ENCODE measurements around the gene PARD6B.

PARD6B gene

DNA sequence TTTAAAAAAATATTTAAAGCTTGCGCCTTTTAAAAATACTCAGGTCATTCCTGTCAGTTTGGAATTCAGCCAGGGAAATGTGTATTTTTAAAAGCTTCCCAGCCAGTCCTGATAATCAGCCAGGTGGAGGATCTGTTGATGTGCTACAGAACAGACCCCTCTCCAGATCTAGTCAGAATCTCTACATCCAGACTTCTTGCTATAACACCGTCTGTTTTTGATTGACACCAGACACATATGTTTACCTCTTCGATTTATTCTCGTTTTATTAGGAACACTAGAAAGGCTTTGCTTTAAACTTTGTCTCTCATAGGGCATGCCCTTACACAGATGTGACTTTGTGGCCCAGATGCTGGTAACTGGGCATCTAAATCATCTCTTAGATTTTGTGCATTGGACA lies 11.7 kb downstream of the PARD6B start:
- no peaks in the 10 kb centered on the region for H3K27me3 ChIP-seq (ENCODE audit: insufficient read depth, low read depth)
- H3K36me3 ChIP-seq (ENCODE audit: insufficient read depth): no peaks in the 10 kb centered on the region; the same call in 1 of the 2 replicates
- H3K4me1 ChIP-seq (ENCODE audit: low read depth, poor library complexity, severe bottlenecking): peaks cover 15% of the 10 kb centered on the region
- no peaks in the 10 kb centered on the region for H3K79me2 ChIP-seq (ENCODE audit: insufficient read depth, low read depth)
- H4K20me1 ChIP-seq (ENCODE audit: insufficient read depth): no peaks in the 10 kb centered on the region
- no peak overlapping the region for H3K4me3 ChIP-seq (IDR thresholded peaks at IDR 0.05; ENCODE audit: insufficient read depth, low read depth, low read length)
- H3K27ac ChIP-seq: no peak overlapping the region
- H2AFZ ChIP-seq (ENCODE audit: low read depth): no peak overlapping the region
- TF ChIP-seq, protein P1, sequence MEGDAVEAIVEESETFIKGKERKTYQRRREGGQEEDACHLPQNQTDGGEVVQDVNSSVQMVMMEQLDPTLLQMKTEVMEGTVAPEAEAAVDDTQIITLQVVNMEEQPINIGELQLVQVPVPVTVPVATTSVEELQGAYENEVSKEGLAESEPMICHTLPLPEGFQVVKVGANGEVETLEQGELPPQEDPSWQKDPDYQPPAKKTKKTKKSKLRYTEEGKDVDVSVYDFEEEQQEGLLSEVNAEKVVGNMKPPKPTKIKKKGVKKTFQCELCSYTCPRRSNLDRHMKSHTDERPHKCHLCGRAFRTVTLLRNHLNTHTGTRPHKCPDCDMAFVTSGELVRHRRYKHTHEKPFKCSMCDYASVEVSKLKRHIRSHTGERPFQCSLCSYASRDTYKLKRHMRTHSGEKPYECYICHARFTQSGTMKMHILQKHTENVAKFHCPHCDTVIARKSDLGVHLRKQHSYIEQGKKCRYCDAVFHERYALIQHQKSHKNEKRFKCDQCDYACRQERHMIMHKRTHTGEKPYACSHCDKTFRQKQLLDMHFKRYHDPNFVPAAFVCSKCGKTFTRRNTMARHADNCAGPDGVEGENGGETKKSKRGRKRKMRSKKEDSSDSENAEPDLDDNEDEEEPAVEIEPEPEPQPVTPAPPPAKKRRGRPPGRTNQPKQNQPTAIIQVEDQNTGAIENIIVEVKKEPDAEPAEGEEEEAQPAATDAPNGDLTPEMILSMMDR (conservative IDR thresholded peaks at IDR 0.05; ENCODE audit: low read depth, low read length): no peak
- no peak overlapping the region for H3K4me2 ChIP-seq
- H3K9ac ChIP-seq: no peak overlapping the region

DNA sequence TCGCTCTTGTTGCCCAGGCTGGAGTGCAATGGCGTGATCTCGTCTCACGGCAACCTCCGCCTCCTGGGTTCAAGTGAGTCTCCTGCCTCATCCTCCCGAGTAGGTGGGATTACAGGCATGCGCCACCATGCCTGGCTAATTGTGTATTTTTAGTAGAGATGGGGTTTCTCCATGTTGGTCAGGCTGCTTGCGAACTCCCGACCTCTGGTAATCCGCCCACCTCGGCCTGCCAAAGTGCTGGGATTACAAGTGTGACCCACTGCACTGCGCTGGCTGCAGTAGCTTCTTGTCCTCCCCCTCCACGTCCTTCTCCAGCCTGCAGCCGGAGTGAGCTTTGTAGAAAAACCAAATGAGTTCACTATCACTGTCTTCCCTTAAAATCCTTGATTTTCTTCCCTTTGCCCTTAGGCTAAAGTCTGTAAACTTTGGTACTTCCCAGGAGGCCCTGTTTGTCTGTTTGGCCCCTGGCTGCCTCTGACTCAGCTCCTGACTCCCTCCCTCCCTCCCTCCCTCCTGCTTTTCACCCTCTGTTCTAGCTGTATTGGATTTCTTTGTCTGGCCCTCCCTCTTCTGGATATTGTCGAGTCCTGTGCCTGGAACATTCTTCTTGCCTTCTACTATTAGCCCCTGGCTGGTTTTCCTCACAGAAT lies 12.9 kb downstream of the PARD6B start:
- Histone ChIP-seq H3K4me2 (no peak overlapping the region), H3K79me2 (ENCODE audit: insufficient read depth, low read depth) (no peaks in the 10 kb centered on the region), H2AFZ (ENCODE audit: low read depth) (no peak overlapping the region), H3K4me1 (ENCODE audit: low read depth, poor library complexity, severe bottlenecking) (peaks cover 16% of the 10 kb centered on the region), H3K9ac (no peak overlapping the region), H4K20me1 (ENCODE audit: insufficient read depth) (no peaks in the 10 kb centered on the region), H3K27me3 (ENCODE audit: insufficient read depth, low read depth) (no peaks in the 10 kb centered on the region), H3K36me3 (ENCODE audit: insufficient read depth) (no peaks in the 10 kb centered on the region; the same call in 1 of the 2 replicates), H3K4me3 (IDR thresholded peaks at IDR 0.05; ENCODE audit: insufficient read depth, low read depth, low read length) (no peak overlapping the region), H3K27ac (no peak overlapping the region)
- TF ChIP-seq, protein P1 (conservative IDR thresholded peaks at IDR 0.05; ENCODE audit: low read depth, low read length): no peak

DNA sequence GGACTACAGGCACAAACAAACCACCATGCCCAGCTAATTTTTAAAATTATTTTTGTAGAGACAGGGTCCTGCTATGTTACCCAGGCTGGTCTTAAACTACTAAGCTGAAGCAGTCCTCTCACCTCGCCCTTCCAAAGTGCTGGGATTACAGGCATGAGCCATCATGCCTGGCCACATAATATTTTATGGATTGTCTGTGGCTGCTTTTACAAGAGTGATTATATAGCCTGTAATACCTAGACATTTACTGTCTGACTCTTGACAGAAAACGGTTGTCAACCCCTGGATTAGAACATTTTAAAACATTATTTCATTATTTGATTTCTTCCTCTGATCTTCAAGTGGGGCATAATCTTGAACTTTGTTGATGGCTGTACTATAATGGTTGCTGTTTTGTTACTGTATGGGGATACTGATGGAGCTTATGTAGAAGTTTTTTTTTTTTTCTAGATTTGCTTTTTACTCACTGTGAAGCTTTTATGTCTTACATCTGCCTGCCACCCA lies 14.3 kb downstream of the PARD6B start:
- TF ChIP-seq, protein P1 (conservative IDR thresholded peaks at IDR 0.05; ENCODE audit: low read depth, low read length): no peak
- Histone ChIP-seq H3K79me2 (ENCODE audit: insufficient read depth, low read depth) (no peaks in the 10 kb centered on the region), H2AFZ (ENCODE audit: low read depth) (no peak overlapping the region), H3K36me3 (ENCODE audit: insufficient read depth) (no peaks in the 10 kb centered on the region; the same call in 1 of the 2 replicates), H3K9ac (no peak overlapping the region), H3K27me3 (ENCODE audit: insufficient read depth, low read depth) (no peaks in the 10 kb centered on the region), H3K27ac (no peak overlapping the region), H3K4me1 (ENCODE audit: low read depth, poor library complexity, severe bottlenecking) (peaks cover 16% of the 10 kb centered on the region), H3K4me3 (IDR thresholded peaks at IDR 0.05; ENCODE audit: insufficient read depth, low read depth, low read length) (no peak overlapping the region), H4K20me1 (ENCODE audit: insufficient read depth) (no peaks in the 10 kb centered on the region), H3K4me2 (no peak overlapping the region)

DNA sequence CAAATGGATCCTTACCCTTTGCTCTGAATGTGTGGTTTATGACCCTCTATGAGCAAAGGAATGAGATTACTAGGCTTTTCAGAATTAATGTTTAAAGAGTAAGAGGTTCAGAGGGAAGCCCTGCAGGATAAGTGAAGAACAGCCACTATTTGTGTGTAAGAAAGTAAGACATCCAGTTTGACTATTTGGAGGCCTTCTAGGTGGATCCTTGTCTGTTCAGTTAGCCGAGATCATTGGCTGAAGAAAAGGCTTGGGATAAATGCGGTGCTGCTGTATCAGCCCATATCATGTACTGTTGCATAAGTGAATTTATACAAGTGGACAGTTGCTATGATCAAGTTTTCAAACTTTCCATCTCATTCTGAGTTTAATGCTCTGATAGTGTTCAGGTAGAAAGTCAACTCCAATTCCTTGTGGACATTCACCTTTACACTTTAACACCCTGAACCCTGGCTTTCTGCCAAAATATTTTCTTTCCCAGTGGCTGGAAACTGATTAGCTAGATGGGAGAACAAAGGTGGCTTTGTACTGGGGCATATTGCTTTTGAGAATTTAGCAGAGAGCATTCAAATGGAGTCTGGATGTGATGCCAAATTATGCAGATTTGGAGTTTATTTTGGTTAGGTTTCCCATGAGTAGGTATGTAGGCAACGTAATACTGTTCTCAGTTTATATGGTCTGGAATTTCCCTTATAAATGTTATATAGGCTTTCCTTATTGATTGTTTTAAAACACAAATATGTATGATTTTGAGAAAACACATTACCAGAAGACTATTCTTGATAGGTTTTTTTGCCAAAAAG lies 15.0 kb downstream of the PARD6B start:
- no peaks in the 10 kb centered on the region for H3K79me2 ChIP-seq (ENCODE audit: insufficient read depth, low read depth)

More for the DNA sequence above, 15.0 kb downstream of the PARD6B start:
- TF ChIP-seq, protein P1 (conservative IDR thresholded peaks at IDR 0.05; ENCODE audit: low read depth, low read length): no peak
- Histone ChIP-seq H3K27me3 (ENCODE audit: insufficient read depth, low read depth) (no peaks in the 10 kb centered on the region), H3K4me2 (0 out of 2 replicates have a peak overlapping the region, but pooled peaks have one; percentile 55), H2AFZ (ENCODE audit: low read depth) (no peak overlapping the region), H3K9ac (no peak overlapping the region), H3K4me1 (ENCODE audit: low read depth, poor library complexity, severe bottlenecking) (peaks cover 16% of the 10 kb centered on the region), H3K27ac (no peak overlapping the region), H3K4me3 (IDR thresholded peaks at IDR 0.05; ENCODE audit: insufficient read depth, low read depth, low read length) (no peak overlapping the region), H4K20me1 (ENCODE audit: insufficient read depth) (no peaks in the 10 kb centered on the region), H3K36me3 (ENCODE audit: insufficient read depth) (no peaks in the 10 kb centered on the region; the same call in 1 of the 2 replicates)

Measured in KMS-11 (cell line).